HepG2 (cell line): ENCODE results near the gene IGF2BP3. TPM values are rescaled to one million over a fixed set of nuclear protein-coding genes. Genes with fewer than 3 reads are reported as not detected.
A peak's percentile ranks its signal among the peaks of the same experiment; 100 is the strongest.

ENCODE experiments used
- CEBPB ChIP-seq: IDR thresholded peaks from 2 replicates; pipeline ENCODE4 v1.6.1; 2011; ENCODE audit warnings: low read depth, low read length, improper control_type of control experiment, borderline replicate concordance
- CREM ChIP-seq, 2 experiments: sonication (generic) in 1 of 2; formaldehyde crosslinking in 1 of 2; IDR thresholded peaks; 2 replicates each; pipeline versions ENCODE4 v1.4.0 to v1.6.1; 2016 to 2020; ENCODE audit warnings: antibody characterized with exemption in 1 of 2, mild to moderate bottlenecking in 1 of 2, missing genetic modification reagents in 1 of 2
- DMAP1 ChIP-seq: IDR thresholded peaks from 2 replicates; pipeline ENCODE4 v1.6.1; 2016
- HNF4G ChIP-seq, 2 experiments: sonication (generic) in 1 of 2; formaldehyde crosslinking in 1 of 2; IDR thresholded peaks; 2 replicates each; pipeline versions ENCODE4 v1.4.0 to v1.6.1; 2011 to 2020; ENCODE audit warnings: borderline replicate concordance in 2 of 2, low read depth in 2 of 2, mild to moderate bottlenecking in 2 of 2, low read length in 1 of 2, missing genetic modification reagents in 1 of 2, moderate library complexity in 1 of 2
- RARA ChIP-seq: IDR thresholded peaks from 2 replicates; pipeline ENCODE4 v1.6.1; 2016; ENCODE audit warnings: missing genetic modification reagents, missing compliant biosample characterization
- TFAP4 ChIP-seq: sonication (generic); IDR thresholded peaks from 2 replicates; pipeline ENCODE4 v1.6.1; 2016; ENCODE audit warnings: low read depth, borderline replicate concordance
- ZNF343 ChIP-seq: sonication (generic); formaldehyde crosslinking; IDR thresholded peaks from 2 replicates; pipeline ENCODE4 v1.4.0; 2020; ENCODE audit warnings: mild to moderate bottlenecking, missing genetic modification reagents
- ZNF468 ChIP-seq: sonication (generic); formaldehyde crosslinking; IDR thresholded peaks from 2 replicates; pipeline ENCODE4 v1.8.0; 2022; ENCODE audit warnings: mild to moderate bottlenecking, moderate library complexity, missing genetic modification reagents
- ZNF614 ChIP-seq: IDR thresholded peaks from 2 replicates; pipeline ENCODE4 v1.6.1; 2018; ENCODE audit warnings: missing biosample characterization, missing genetic modification reagents, inconsistent platforms, borderline replicate concordance
- polyA plus RNA-seq, 8 experiments: library from polyadenylated mRNA; depleted of rRNA in 3 of 8; stranded (reverse) in 7 of 8; unstranded in 1 of 8; fragments of >200 nt; fragmentation: Illumina TruSeq in 4 of 8; extraction: Trizol in 4 of 8; gene quantifications; 2 replicates each; pipeline versions ENCODE4 v1.2.1 to v1.2.3, GENCODE V29; 2011 to 2016; ENCODE audit warnings: low read depth in 4 of 8, missing spikeins in 1 of 8, mixed read lengths in 1 of 8; ENCODE audit not compliant: insufficient read depth in 1 of 8
- total RNA-seq, 5 experiments: library from RNA; depleted of rRNA; stranded (reverse); fragments of >200 nt; fragmentation: Illumina TruSeq; extraction: Trizol; gene quantifications; 2 replicates each; pipeline ENCODE4 v1.2.3, GENCODE V29; 2016; ENCODE audit warnings: low read depth in 1 of 5
- TF ChIP-seq, protein P1 (sequence below): sonication (generic); formaldehyde crosslinking; IDR thresholded peaks from 2 replicates; pipeline ENCODE4 v1.9.0; 2022; ENCODE audit warnings: missing genetic modification reagents, mild to moderate bottlenecking, borderline replicate concordance
- TF ChIP-seq, protein P2 (sequence below): sonication (generic); formaldehyde crosslinking; conservative IDR thresholded peaks from 2 replicates; pipeline ENCODE4 v1.4.0; 2020; ENCODE audit warnings: missing genetic modification reagents

IGF2BP3 gene
- total and polyA plus RNA-seq, 2 of the 13 experiments (the other 11 are each of a cell fraction or from before 2014, with no cell fraction given), result 37.7 to 39.5 TPM

DNA sequence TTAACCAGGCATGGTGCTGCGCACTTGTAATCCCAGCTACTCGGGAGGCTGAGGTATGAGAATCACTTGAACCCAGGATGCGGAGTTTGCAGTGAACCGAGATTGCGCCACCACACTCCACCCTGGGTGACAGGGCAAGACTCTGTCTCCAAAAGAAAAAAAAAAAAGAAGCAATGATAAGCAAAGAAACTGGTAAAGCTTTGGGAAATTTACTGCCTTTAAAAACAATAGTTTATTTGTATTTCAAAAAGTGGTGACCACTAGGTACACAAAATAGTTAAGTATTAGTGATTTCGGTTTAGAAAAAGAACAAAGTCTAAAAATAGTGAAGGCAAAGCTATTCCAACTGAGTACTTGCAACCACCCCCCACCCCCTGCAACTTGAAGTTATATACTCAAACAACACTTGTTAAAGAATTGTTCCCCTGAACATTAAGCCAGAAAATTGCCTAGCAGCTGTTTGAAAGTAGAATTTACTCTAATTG lies 133.4 kb downstream of the IGF2BP3 start (continued):
- TF ChIP-seq, protein P1, sequence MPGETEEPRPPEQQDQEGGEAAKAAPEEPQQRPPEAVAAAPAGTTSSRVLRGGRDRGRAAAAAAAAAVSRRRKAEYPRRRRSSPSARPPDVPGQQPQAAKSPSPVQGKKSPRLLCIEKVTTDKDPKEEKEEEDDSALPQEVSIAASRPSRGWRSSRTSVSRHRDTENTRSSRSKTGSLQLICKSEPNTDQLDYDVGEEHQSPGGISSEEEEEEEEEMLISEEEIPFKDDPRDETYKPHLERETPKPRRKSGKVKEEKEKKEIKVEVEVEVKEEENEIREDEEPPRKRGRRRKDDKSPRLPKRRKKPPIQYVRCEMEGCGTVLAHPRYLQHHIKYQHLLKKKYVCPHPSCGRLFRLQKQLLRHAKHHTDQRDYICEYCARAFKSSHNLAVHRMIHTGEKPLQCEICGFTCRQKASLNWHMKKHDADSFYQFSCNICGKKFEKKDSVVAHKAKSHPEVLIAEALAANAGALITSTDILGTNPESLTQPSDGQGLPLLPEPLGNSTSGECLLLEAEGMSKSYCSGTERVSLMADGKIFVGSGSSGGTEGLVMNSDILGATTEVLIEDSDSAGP (CRISPR knock-in tag), result no peak
- TF ChIP-seq HNF4G (IDR thresholded peaks at IDR 0.05; ENCODE audit: borderline replicate concordance, low read depth, low read length) (peak; percentile 44; the same call in 1 of the 2 replicates), HNF4G (CRISPR knock-in tag; IDR thresholded peaks at IDR 0.05; ENCODE audit: borderline replicate concordance, low read depth) (no peak), ZNF343 (CRISPR knock-in tag) (no peak), DMAP1 (CRISPR knock-in tag) (no peak), ZNF614 (0 out of 2 replicates have a peak, but pooled peaks have one; percentile 16), CREM (IDR thresholded peaks at IDR 0.05) (peak; percentile 49; the same call in 1 of the 2 replicates), CREM (CRISPR knock-in tag; IDR thresholded peaks at IDR 0.05) (no peak), ZNF468 (CRISPR knock-in tag) (no peak), CEBPB (peak; percentile 88), RARA (CRISPR knock-in tag) (peak; percentile 51; the same call in 1 of the 2 replicates), TFAP4 (no peak)
- TF ChIP-seq, protein P2, sequence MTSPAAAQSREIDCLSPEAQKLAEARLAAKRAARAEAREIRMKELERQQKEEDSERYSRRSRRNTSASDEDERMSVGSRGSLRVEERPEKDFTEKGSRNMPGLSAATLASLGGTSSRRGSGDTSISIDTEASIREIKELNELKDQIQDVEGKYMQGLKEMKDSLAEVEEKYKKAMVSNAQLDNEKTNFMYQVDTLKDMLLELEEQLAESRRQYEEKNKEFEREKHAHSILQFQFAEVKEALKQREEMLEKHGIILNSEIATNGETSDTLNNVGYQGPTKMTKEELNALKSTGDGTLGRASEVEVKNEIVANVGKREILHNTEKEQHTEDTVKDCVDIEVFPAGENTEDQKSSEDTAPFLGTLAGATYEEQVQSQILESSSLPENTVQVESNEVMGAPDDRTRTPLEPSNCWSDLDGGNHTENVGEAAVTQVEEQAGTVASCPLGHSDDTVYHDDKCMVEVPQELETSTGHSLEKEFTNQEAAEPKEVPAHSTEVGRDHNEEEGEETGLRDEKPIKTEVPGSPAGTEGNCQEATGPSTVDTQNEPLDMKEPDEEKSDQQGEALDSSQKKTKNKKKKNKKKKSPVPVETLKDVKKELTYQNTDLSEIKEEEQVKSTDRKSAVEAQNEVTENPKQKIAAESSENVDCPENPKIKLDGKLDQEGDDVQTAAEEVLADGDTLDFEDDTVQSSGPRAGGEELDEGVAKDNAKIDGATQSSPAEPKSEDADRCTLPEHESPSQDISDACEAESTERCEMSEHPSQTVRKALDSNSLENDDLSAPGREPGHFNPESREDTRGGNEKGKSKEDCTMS (CRISPR knock-in tag), result no peak
